NCI-H128 (cell line): ENCODE measurements around the gene MRPS6.

Source experiments
- DNase-seq: peaks from one replicate; lab custom pipeline; 2025; ENCODE audit not compliant: unreplicated experiment; lab: John Stamatoyannopoulos, UW

Gene MRPS6

DNA sequence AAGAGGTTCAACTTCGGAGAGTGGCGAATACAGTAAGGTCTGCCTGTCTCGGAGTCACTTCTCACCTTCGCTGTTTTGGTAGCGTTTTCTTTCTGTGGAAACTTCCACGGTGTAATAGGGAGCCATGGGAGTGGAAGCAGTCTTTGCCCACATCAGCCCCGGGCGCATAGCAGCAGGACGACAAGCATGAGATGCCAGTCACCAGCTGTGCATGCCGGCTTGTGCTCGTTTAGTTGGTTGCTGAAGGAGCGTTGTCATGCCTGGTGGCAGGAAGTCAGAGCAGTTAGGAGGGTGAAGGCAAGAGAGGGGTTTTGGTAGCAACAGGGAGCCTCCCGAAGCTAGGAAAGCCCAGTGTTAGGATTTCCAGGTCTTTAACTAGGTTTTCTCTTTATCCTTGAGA lies 58.8 kb downstream of the MRPS6 start:
- DNase-seq: no peak

DNA sequence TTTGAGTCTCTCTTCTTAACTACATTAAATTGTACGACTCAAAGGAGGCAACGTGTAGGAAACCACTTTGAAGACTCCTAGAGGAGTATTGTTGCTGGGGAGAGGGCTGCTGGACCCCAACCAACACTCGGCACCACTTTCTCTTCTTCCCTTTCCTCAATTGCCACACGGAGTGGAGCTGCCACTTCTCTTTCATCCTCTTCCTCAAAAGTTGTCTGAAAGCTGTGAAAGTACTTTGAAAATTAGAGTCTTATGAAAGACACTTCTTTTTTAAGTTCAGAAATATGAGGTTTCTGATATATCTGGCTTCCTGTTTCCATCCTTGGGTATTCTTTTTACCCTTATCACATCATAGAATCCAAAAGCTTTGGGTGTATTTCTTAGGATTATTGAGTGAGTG lies 59.5 kb downstream of the MRPS6 start:
- DNase-seq: no peak

DNA sequence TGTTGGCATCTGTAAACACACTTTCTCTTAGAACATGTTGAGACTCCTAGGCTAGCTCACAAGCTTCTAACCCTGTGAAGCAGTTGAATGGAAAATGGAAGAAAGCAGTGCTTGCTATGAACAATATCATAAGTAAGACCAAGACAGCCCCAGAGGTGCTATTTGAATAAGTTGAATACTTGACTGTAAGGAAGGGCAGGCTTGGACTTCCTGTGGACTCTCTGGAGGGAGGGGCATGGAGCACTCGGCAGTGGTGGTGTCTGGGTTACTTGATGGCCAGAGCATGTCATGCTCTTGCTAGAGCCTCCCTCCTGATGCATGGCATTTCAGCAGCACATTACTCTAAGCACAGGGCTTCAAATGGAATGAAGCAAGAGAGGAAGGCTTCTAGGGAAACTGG lies 60.0 kb downstream of the MRPS6 start:
- no peak for DNase-seq

DNA sequence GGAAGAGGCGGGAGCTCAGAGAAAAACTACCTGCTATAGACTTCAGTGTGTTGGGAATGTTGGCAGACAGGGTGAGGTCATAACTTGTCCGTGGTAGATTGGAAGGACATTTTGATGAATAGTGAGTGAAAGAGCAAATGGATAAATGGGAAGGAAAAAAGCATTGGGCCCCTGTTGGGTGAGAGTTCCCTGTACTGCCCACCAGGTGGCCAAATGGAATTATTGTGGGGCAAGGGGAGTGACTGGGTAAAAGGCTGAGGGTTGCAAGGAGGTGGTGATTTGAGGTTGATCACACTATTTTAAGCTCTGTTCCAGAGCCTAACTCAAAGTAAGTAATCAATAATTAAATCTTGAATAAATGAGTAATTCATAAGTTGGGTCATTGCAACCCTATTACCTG lies 60.4 kb downstream of the MRPS6 start:
- no peak for DNase-seq

DNA sequence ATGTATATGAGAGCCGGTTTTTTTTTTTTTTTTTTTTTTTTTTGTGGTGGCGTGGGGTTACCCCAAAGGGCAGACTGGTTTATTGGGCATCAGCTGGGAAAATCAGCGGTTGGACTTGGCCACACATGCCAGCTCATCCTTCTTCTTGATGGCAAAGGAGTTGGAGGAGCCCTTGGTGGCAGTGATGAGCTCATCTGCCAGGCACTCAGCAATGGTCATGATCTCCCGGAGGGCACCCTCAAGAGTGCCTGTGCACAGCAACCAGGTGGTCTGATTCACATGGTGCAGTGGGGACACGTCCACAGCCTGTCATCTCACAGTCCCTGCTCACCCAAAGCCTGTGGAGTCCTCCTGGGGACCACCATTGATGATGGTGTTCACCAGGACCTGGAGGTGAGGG lies 62.0 kb downstream of the MRPS6 start:
- no peak for DNase-seq

DNA sequence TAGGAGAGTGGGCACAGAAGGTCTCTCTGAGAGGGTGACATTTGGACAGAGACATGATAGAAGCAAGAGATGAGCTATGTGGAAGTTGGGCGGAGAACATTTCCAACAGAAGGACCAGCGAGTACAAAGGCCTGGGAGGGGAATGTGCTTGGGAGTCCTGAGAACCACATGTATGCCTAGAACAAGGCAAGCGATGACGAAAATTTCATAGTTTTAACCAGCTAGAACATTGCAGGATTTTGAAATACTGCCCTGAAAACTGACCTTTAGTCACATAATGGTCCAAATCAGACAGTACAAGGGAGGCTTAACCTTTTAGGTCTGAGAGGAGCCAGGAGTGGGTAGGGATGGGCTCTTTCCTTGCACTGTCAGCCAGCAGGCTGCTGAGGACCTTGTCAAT lies 68.0 kb downstream of the MRPS6 start:
- DNase-seq: no peak

DNA sequence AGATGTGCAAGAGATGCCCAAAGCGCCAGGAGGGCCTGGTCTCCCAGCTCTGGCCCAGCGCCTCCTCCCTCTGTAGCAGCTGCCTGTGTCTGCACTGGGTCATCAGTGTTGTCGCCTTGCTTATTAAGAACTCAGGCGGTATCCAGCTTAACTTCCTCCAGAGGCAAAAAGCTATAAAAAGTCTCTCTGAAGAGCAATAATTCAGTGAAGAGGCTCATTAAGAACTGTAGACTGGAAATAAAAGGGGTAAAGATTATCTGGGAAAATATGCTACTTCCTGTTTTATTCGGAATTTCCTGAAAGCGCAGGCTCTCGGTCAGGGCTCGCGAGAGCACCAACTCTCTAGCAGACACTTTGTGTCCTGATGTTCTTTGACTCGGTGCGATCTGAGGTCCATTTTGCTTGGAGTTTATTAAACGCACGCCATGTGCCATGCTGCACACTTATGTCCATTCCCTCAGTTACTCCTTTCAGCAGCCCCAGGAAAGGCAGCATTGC lies 70.4 kb downstream of the MRPS6 start:
- no peak for DNase-seq

DNA sequence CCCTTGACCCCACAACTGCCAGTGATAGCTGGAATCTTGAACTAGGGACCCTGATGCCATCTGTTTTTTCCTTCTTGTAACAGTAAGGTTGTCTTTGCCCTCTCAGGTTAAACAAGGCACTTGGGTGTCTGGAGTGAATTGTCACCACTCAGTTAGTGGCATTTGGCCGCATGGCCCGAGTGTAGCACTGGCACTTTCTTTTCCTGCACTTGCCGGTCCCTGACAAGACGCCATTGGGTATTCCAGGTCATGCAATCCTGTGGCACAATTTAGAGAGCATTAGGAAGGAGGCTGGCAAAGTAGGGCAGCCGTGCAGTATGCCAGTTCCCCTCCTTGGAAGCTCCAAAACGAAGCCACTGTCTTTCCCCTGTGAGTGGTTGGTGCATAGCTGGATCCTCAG lies 70.8 kb downstream of the MRPS6 start:
- DNase-seq: no peak

DNA sequence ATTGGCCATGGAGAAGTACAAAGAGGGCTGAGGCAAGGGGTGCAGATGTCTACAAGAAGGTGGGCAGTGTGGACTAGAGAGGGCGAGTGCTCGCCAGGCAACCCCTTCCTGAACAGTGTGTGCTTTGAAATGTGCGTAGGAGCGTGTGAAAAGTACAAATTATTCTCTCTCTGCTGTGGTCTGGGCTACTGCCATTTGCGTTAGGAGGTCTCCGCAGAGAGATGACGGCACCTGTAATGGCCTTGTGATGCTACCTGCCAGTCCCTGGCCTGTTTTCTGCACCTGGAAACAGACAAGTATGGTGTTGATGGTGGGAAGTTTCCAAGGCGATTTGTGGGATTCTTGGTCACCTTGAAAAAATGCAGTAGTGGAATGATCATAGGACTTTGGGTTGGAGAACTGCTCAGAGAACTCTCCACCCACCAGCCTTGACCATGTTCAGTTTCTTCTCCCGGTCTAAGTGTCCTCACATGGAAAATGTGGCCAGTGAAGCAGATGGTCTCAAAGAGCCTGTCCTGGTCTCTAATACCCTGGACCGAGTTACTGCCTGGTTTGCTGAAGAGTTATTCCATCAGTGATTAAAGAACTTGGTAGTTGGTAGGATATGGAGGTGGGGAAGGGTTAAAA lies 74.5 kb downstream of the MRPS6 start:
- no peak for DNase-seq

DNA sequence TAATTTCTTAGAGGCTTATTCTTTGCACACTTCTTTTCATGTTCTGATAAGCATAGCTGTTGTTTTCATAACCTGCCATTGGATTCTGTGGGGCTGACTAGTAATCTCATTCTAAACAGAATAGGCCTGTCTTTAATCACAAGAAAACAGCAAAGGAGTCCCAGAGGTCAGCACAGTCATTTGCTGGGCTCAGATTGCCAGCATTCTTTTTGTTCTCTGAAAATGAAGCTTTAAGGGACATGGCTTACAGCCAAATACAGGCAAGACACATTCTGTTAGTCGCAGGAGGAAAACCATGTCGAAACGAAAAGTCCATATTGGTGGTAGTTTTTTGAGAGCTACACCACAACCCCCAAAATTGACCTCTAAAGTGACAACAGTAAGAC lies 75.0 kb downstream of the MRPS6 start:
- DNase-seq: no peak

DNA sequence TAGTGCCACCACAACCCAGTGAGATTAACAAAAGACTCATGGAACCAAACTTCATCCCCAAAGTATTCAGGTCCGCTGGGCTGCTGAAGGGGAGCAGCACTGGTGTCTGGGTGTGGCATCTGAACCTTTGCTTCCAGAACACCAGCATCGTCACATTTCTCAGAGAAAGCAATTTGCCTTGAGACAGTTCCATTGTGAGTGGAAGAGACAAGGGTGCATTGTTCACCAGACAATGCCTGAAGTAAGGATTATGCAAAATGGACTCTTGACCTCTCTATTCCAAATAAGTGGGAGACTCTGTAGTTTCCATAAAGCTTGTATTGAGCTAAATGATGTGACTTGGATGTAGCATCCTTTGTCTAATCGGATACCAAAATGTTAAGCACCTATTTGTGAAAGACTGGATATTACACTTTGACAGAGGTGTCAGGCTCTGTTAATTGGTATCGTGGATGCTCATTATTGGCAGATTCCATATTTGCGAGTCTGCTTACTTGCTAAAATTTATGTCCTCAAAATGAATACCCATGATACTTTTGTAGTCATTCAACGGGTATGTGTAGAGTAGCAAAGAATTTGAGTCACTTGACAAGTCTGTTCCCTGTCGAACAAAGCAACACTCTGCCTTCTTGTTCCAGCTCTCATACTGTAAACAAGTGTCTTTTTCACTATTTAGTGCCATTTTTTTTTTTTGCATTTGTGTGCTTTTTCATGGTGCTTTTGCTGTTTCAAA lies 75.6 kb downstream of the MRPS6 start:
- DNase-seq: no peak

DNA sequence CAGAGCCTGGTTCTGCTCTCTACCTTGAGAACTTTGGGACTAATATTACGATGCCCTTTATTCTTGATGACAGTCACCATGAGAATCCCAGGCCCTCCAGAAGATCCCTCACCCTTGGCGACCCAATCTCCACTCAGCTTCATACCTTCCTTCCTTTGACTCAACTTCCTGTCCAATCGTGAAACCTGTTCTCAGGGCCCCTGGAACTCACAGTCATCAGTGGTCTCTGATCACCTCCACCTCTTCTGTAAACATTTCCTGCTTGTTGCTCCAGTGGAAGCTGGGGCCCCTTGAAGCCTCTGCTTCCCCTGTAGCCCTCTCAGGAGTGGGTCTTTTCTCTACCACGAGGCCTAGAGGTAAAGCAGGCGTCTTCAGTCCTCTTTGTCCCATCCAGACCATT lies 79.1 kb downstream of the MRPS6 start:
- no peak for DNase-seq

DNA sequence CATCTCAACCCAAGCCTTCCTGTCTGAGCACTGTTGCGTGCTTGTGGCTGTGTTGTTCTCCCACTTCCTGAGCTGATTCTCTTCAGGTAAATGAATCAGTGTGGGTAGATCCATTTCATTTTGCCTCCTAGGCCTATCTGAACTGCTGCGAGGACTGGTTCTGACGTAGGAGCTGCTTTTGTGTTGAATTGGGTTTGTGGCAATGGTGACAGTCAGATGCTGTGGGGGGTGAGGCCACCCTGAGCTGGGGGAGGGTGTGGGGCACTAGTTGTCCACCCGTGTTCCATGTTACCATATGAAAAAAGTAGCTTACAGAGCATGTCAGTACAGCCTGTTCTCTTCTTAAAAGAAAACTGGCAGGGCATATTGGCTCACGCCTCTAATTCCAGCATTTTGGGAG lies 81.5 kb downstream of the MRPS6 start:
- DNase-seq: no peak

DNA sequence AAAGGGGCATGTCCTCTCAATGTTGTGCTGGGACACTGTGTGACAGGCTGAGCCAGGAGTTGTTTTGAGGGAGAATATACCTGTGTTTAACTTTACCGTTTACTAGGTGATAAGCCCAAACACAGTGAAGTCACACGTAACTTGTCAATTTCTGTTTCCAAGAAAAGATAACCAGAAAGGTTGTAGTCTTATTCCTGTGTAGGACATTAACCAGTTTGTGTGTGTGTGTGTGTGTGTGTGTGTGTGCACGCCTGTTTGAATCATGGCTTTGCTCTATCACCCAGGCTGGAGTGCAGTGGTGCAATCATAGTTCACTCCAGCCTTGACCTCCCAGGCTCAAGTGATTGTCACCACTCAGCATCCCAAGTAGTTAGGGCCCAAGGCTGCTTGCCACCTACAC lies 83.6 kb downstream of the MRPS6 start:
- no peak for DNase-seq

DNA sequence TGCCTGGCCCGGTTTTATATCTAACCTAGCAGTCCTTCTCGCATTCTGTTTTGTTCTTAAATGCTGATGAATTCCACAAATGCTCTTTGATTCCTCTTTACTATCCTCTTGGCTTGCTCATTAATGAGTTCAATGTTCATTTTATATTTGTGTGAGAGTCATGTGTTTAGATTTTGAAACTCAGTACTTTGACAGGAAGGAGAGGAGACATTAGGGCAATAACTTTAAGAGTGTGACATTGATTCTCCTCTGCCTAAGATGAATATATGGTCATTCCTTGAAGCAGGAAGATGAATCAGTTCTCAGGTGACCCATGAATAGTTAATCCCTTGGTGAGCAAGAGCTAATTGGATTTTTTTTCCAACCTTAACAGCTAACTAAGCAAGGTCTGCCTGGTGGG lies 84.1 kb downstream of the MRPS6 start:
- no peak for DNase-seq

DNA sequence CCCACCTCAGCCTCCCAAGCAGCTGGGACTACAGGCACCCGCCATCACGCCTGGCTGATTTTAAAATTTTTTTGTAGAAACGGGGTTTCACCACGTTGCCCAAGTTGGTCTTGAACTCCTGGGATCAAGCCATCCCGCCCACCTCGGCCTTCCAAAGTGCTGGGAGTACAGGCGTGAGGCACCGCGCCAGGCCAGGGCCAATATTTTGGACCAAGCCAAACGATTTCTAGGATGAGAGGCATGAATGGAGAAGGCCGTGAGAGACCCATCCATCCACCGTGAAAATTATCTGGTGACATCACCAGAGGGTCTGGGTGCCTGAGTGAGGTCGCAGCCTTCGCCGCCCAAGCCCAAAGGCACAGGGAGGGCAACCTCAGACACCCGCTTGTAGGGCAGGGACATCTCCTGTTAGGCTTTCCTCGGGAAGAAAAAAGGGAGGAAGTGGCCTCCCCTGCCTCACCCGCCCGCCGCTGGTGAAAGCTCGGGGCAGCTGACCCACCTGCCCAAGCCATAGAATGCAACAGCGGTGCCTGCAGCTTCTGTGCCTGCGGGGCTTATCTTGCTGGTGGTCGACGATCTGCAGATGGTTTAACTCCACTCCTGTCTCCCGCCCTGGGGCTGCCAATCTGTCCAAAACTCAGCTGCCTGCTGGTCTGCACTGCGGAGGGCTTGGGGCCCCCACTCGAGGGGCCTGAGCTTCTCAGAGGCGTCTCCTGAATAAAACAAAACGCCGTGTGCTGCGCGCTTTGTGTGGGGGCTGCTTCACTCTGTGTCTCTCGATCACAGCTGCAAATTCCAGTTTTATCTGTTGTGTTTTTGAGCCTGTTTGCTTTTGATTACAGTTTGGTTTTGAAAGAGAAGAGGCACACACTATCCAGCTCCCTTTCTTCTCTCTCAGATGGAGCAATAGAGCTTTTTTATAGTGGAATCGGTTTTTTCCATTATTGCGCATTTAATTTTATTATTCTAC lies 85.8 kb downstream of the MRPS6 start:
- DNase-seq: no peak

DNA sequence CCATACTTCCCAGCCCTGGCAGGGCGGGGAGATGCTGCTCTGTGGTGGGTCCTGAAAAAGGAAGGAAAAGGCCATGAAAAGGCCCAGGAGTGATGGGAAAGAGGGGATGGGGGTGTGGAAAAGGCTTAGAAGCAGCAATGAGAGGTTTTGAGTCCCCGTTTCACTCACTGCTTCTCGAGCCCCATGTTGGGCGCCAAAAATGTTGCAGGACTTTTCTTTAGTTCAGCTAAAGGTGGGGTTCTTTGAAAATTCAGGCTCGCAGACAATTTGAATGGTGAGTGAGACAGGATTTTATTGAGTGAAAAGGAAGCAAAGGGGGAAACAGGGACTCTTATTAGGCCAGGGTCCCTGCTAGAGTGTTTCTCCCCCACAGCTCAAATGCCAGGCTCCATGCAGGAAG lies 93.1 kb downstream of the MRPS6 start:
- no peak for DNase-seq

DNA sequence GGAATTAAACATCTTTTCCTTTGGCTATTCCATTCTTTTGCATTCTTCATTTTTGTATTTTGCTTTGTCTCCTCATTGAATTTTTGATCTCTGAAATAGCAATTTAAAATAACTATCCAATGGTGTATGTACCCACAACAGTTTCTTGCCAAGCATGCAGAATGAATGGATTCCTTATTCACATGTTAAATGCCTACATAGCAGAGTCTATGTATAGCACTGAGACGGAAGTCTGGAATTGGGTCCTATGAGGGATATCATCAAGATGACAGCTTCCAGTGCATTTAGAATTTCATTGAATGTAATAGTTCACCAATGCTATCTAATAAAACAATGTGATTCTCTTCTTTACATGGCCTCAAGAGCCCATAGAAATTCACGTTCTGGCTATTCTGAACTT lies 97.5 kb downstream of the MRPS6 start:
- DNase-seq: no peak

DNA sequence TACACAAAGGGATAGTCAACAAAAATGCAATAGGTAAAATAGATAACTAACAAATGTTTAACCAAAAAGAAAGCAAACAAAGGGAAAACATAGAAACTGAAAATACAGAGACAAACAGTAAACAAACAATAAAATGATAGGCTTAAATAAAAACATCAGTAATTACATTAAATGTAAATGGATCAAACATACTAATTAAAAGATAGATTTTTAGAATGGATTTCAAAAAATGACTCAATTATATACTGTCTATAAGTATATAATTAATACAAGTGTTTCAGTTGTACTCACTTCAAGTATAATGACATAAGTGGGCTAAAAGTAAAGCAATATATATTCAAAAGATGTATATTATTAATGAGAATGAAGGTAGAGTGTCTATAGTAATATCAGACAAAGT lies 101.1 kb downstream of the MRPS6 start:
- no peak for DNase-seq

DNA sequence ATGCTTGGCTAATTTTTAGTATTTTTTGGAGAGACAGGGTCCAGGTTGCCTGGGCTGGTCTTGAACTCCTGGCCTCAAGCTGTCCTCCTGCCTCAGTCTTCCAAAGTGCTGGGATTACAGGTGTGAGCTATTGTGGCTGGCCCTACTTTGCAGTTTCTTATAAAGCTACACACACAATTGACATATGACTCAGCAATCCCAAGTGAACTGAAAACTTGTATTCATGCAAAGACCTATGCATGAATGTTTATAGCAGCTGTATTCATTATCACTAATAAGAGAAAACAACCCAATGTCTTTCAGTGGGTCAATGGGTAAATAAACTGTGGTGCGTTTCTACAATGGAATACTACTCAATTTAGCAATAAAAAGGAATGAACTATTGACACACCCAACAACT lies 103.1 kb downstream of the MRPS6 start:
- no peak for DNase-seq

DNA sequence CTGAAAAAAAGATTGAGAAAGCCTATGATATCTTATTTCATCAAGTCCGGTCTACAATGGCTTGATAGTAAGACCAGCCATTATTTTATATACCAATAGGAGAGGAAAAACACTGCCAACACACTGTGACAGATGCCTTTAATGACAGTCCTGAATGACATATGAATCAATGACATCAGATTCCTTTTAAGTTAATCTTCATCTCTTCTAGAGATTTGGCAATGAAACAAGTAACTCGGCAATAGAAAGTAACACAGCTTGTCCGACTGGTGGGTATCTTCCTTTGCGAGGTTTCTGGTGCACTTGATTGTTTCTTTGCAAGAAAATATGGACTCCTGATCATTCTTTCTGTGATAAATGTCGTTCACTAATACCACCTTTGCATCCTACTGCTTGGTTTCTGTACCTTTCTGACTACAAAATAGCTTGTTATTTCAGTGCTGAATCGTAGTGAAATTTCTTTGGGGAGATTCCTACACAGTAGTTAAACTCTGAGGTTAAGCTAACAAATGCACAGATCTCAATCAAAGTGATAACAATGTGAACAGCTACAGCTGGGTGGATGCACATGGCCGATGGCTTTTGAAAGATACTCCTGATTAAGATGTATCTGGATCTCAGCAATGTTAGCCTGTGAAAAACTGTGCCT lies 104.7 kb downstream of the MRPS6 start:
- no peak for DNase-seq
